Caco-2 (cell line): ENCODE measurements around the gene BANP. TPM values are rescaled to one million over a fixed set of nuclear protein-coding genes. Genes with fewer than 3 reads are reported as not detected.
"Not testable (repeated sequence)": the region's sequence is repeated elsewhere in the genome, so short reads cannot be mapped to it uniquely, and the experiment has no call there.

ENCODE experiments used
- BruUV-seq: library from RNA; stranded (reverse); fragments of 400-500 nt; replicated peaks from 2 replicates; lab custom pipeline; 2021; lab: Mats Ljungman, UMichigan
- CTCF ChIA-PET: fragments of 300-600 bp; sonication (Branson Sonifier 250); formaldehyde crosslinking; loops from one replicate; lab custom pipeline; 2022; ENCODE audit warnings: antibody characterized with exemption; lab: Charles Lee
- POLR2A ChIA-PET: fragments of 300-600 bp; sonication (Branson Sonifier 250); formaldehyde crosslinking; loops from one replicate; lab custom pipeline; 2022; ENCODE audit warnings: antibody characterized with exemption; lab: Charles Lee
- DNase-seq, 2 experiments: peaks; one replicate each; pipeline versions ENCODE4 v3.0.0 to v3.0.0-alpha.2; 2020 to 2022
- H3K27me3 ChIP-seq: replicated peaks from 2 replicates; pipeline ENCODE4 v1.6.0; 2011; ENCODE audit warnings: low read length; ENCODE audit not compliant: control insufficient read depth, insufficient read depth
- H3K36me3 ChIP-seq: 2 replicates; pipeline ENCODE4 v1.5.1; 2011; ENCODE audit warnings: low read length; ENCODE audit not compliant: control insufficient read depth, insufficient read depth
- H3K4me1 ChIP-seq: fragments of 250-450 bp; sonication (Bioruptor Pico); 2 replicates; pipeline ENCODE4 v1.5.1; 2020; ENCODE audit warnings: mild to moderate bottlenecking
- H3K4me3 ChIP-seq: 2 replicates; pipeline ENCODE4 v1.5.1; 2011; ENCODE audit warnings: low read depth, mild to moderate bottlenecking, control low read depth, low read length
- H3K9me3 ChIP-seq: fragments of 250-450 bp; sonication (Bioruptor Pico); 2 replicates; pipeline ENCODE4 v1.5.1; 2020; ENCODE audit warnings: mild to moderate bottlenecking, moderate library complexity
- H3K27ac Mint-ChIP-seq: one replicate; pipeline ENCODE4 v1.8.0; 2022; ENCODE audit warnings: mixed read lengths; ENCODE audit not compliant: unreplicated experiment
- H3K27me3 Mint-ChIP-seq: one replicate; pipeline ENCODE4 v1.8.0; 2022; ENCODE audit warnings: mixed read lengths; ENCODE audit not compliant: insufficient read depth, unreplicated experiment
- H3K36me3 Mint-ChIP-seq: one replicate; pipeline ENCODE4 v1.8.0; 2022; ENCODE audit warnings: mild to moderate bottlenecking, mixed read lengths; ENCODE audit not compliant: insufficient read depth, unreplicated experiment
- H3K4me1 Mint-ChIP-seq: one replicate; pipeline ENCODE4 v1.8.0; 2022; ENCODE audit warnings: low read depth, mixed read lengths; ENCODE audit not compliant: unreplicated experiment
- H3K4me3 Mint-ChIP-seq: one replicate; pipeline ENCODE4 v1.8.0; 2022; ENCODE audit warnings: mild to moderate bottlenecking, moderate library complexity, mixed read lengths; ENCODE audit not compliant: unreplicated experiment
- H3K9me3 Mint-ChIP-seq: one replicate; pipeline ENCODE4 v1.8.0; 2022; ENCODE audit warnings: mixed read lengths; ENCODE audit not compliant: unreplicated experiment
- intact Hi-C: fragments of 100-400 bp; cut with micrococcal nuclease; formaldehyde crosslinking; loops from one replicate; pipeline ENCODE4 v1.10.0; 2022; ENCODE audit not compliant: unreplicated experiment
- total RNA-seq: library from RNA; stranded (reverse); gene quantifications from 2 replicates; pipeline ENCODE4 v1.2.3, GENCODE V29; 2022
- TF ChIP-seq, protein P1 (sequence below), 2 experiments: fragments of 200-600 bp in 1 of 2; IDR thresholded peaks; 1 replicate in 1 of 2; 2 replicates in 1 of 2; pipeline versions ENCODE4 v1.5.1 to v1.8.0; 2011 to 2022; ENCODE audit warnings: antibody characterized with exemption in 1 of 2, control low read depth in 1 of 2, inconsistent platforms in 1 of 2, low read depth in 1 of 2, low read length in 1 of 2, mild to moderate bottlenecking in 1 of 2, moderate library complexity in 1 of 2; ENCODE audit not compliant: insufficient read depth in 1 of 2, severe bottlenecking in 1 of 2, unreplicated experiment in 1 of 2

BANP gene
- total RNA-seq, 1 experiment from 2014 or later, result 44.4 TPM

DNA sequence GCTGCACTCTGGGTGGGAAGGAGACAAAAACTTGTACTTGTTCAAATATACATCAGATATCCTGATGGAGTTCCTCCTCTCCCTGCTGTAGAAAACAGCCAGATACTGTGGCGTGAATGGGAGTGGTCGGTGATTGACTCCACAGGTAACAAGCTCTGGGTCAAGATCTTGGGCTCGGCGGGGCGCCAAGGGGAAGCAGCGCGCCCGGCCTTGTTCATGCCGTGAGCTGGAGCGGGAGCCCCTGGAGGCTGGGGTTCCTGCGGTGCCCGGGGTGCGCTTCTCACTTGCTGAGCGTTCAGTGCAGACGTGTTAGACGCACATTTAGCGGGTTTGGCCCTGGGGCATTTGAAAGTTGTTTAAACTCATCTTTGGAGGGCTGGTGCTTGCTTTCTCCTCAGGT is 44.4 kb downstream of the BANP start:
- no TSS peak for BruUV-seq
- Mint-ChIP-seq H3K4me1 (no peaks in the 10 kb centered on the region), H3K36me3 (peaks cover 10% of the 10 kb centered on the region), H3K4me3 (no peak overlapping the region), H3K27ac (no peak overlapping the region), H3K9me3 (peaks cover 4% of the 10 kb centered on the region), H3K27me3 (no peaks in the 10 kb centered on the region)
- Histone ChIP-seq H3K4me1 (no peaks in the 10 kb centered on the region), H3K4me3 (no peak overlapping the region), H3K9me3 (no peaks in the 10 kb centered on the region), H3K27me3 (no peaks in the 10 kb centered on the region), H3K36me3 (peaks cover 1% of the 10 kb centered on the region)
- no peak for DNase-seq
- TF ChIP-seq, protein P1, sequence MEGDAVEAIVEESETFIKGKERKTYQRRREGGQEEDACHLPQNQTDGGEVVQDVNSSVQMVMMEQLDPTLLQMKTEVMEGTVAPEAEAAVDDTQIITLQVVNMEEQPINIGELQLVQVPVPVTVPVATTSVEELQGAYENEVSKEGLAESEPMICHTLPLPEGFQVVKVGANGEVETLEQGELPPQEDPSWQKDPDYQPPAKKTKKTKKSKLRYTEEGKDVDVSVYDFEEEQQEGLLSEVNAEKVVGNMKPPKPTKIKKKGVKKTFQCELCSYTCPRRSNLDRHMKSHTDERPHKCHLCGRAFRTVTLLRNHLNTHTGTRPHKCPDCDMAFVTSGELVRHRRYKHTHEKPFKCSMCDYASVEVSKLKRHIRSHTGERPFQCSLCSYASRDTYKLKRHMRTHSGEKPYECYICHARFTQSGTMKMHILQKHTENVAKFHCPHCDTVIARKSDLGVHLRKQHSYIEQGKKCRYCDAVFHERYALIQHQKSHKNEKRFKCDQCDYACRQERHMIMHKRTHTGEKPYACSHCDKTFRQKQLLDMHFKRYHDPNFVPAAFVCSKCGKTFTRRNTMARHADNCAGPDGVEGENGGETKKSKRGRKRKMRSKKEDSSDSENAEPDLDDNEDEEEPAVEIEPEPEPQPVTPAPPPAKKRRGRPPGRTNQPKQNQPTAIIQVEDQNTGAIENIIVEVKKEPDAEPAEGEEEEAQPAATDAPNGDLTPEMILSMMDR (IDR thresholded peaks at IDR 0.05; ENCODE audit: insufficient read depth in 1 of 2, low read depth in 1 of 2, low read length in 1 of 2, severe bottlenecking in 1 of 2, unreplicated experiment in 1 of 2), result no peak
- CTCF ChIA-PET, result no interaction called here
- POLR2A ChIA-PET, result no interaction called here
- intact Hi-C loops, result no loop called here

DNA sequence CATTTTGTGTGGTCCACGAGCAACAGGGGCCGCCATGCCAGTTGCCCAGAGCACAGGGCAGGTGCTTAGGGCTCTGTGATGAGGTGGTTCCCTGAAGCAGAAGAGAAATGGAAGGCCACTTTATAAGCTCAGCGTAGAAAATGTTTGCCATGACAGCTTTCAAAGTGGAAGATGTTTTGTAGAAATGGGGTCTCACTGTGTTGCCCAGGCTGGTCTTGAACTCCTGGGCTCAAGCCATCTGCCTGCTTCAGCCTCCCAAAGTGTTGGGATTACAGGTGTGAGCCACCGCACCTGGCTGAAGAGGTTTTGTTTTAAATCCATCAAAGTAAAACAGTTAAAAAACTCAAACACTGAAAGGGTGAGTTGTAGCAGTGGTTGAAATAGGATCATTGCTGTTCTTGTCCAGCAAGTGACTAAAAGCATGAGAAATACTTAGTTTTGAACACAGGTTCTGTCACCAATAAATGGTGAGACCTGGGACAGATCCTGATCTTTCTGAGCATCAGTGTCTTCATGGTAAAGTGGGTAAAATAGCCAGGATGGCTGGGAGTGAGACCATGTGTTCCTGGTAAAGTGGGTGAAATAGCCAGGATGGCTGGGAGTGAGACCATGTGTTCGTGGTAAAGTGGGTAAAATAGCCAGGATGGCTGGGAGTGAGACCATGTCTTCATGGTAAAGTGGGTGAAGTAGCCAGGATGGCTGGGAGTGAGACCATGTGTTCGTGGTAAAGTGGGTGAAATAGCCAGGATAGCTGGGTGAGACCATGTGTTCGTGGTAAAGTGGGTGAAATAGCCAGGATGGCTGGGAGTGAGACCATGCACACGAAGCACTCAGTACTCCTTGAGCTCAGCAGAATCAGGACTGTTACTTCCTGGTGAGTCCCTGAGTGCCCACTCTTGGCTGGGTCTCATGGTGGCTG is 46.0 kb downstream of the BANP start:
- no peak for DNase-seq
- POLR2A ChIA-PET, result no interaction called here
- no peaks in the 10 kb centered on the region for H3K4me1 ChIP-seq
- intact Hi-C loops, result no loop called here
- peaks cover 1% of the 10 kb centered on the region for H3K36me3 ChIP-seq
- CTCF ChIA-PET, result interaction anchor here (0.5 kb wide), 1 partner anchor 100 kb away, joined by 5 read pairs; no protein-coding TSS in a partner anchor
- H3K4me3 ChIP-seq, result no peak overlapping the region
- Mint-ChIP-seq H3K4me3 (no peak overlapping the region), H3K27me3 (no peaks in the 10 kb centered on the region), H3K36me3 (peaks cover 6% of the 10 kb centered on the region), H3K27ac (no peak overlapping the region), H3K9me3 (no peaks in the 10 kb centered on the region), H3K4me1 (no peaks in the 10 kb centered on the region)
- TF ChIP-seq, protein P1 (IDR thresholded peaks at IDR 0.05; ENCODE audit: insufficient read depth in 1 of 2, low read depth in 1 of 2, low read length in 1 of 2, severe bottlenecking in 1 of 2, unreplicated experiment in 1 of 2), result no peak
- BruUV-seq, result no TSS peak
- H3K9me3 ChIP-seq, result no peaks in the 10 kb centered on the region
- H3K27me3 ChIP-seq, result no peaks in the 10 kb centered on the region

DNA sequence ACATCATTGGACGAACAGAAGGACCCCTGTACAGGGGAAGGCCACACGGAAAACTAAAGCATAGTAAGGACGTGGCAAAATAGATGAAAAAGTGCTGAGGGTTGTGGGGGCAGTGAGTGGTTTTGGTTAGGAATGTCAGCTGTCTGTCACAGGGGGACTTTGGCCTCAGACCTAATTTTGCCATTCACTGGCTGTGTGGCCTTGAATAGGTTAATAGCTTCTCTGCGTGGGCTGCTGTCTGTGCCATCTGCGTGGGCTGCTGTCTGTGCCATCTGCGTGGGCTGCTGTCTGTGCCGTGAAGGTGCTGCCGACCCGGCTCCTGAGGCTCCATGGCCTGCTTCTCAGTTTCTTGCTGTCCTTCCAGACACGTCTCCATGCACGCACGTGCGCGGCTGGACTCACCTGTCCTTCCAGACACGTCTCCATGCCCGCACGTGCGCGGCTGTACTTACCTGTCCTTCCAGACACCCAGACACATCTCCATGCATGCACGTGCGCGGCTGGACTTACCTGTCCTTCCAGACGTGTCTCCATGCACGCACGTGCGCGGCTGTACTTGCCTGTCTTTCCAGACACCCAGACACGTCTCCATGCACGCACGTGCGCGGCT is 47.1 kb downstream of the BANP start:
- CTCF ChIA-PET, H3K27ac Mint-ChIP-seq, BruUV-seq: not testable (repeated sequence)

DNA sequence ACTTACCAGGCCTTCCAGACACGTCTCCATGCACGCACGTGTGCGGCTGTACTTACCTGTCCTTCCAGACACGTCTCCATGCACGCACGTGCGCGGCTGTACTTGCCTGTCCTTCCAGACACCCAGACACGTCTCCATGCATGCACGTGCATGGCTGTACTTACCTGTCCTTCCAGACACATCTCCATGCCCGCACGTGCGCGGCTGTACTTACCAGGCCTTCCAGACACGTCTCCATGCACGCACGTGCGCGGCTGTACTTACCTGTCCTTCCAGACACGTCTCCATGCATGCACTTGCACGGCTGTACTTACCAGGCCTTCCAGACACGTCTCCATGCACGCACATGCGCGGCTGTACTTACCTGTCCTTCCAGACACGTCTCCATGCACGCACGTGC is 47.8 kb downstream of the BANP start:
- H3K4me1 Mint-ChIP-seq, H3K27ac Mint-ChIP-seq, H3K9me3 ChIP-seq, H3K36me3 ChIP-seq, H3K36me3 Mint-ChIP-seq, H3K9me3 Mint-ChIP-seq, H3K27me3 Mint-ChIP-seq, H3K4me3 ChIP-seq, BruUV-seq, POLR2A ChIA-PET, CTCF ChIA-PET, H3K4me1 ChIP-seq, H3K4me3 Mint-ChIP-seq, intact Hi-C loops, DNase-seq, H3K27me3 ChIP-seq: not testable (repeated sequence)

More for the DNA sequence above, 47.1 kb downstream of the BANP start:
- H3K9me3 Mint-ChIP-seq, H3K27me3 Mint-ChIP-seq, DNase-seq, H3K36me3 ChIP-seq, H3K4me1 Mint-ChIP-seq, POLR2A ChIA-PET, intact Hi-C loops, H3K27me3 ChIP-seq, H3K36me3 Mint-ChIP-seq, H3K4me1 ChIP-seq, H3K9me3 ChIP-seq, H3K4me3 ChIP-seq, H3K4me3 Mint-ChIP-seq: not testable (repeated sequence)
